A549 (cell line): Measurements from ENCODE around the gene CSMD2.

Experiments used
- CEBPB ChIP-seq, 2 experiments: fragments of >200 bp in 1 of 2; sonication (Bioruptor Twin) in 1 of 2; formaldehyde crosslinking in 1 of 2; IDR thresholded peaks; 2 replicates each; pipeline ENCODE4 v1.6.1; 2012 to 2016
- CTCF ChIP-seq: fragments of >200 bp; sonication (Bioruptor Twin); formaldehyde crosslinking; IDR thresholded peaks from 3 replicates; pipeline ENCODE4 v1.5.1; 2016
- EP300 ChIP-seq, 2 experiments: fragments of >200 bp; sonication (Bioruptor Twin); formaldehyde crosslinking; IDR thresholded peaks; 2 replicates in 1 of 2; 3 replicates in 1 of 2; pipeline ENCODE4 v1.6.1; 2016 to 2017
- JUNB ChIP-seq: fragments of >200 bp; sonication (Bioruptor Twin); formaldehyde crosslinking; IDR thresholded peaks from 2 replicates; pipeline ENCODE4 v1.6.1; 2016
- MAX ChIP-seq: IDR thresholded peaks from 2 replicates; pipeline ENCODE4 v1.6.1; 2012
- POLR2A ChIP-seq: IDR thresholded peaks from 2 replicates; pipeline ENCODE4 v1.6.1; 2012; ENCODE audit warnings: mild to moderate bottlenecking, low read length
- RAD21 ChIP-seq, 2 experiments: fragments of >200 bp in 1 of 2; sonication (Bioruptor Twin) in 1 of 2; formaldehyde crosslinking in 1 of 2; IDR thresholded peaks in 1 of 2; conservative IDR thresholded peaks in 1 of 2; 2 replicates in 1 of 2; 3 replicates in 1 of 2; pipeline ENCODE4 v1.6.1; 2012 to 2018; ENCODE audit warnings: inconsistent platforms in 1 of 2
- RCOR1 ChIP-seq: fragments of 150-350 bp; IDR thresholded peaks from 2 replicates; pipeline ENCODE4 v1.6.1; 2014; ENCODE audit warnings: antibody characterized with exemption, low read length, low read depth
- REST ChIP-seq: fragments of 200-600 bp; sonication (generic); IDR thresholded peaks from 2 replicates; pipeline ENCODE4 v1.6.1; 2016; ENCODE audit warnings: antibody characterized with exemption, mild to moderate bottlenecking, moderate library complexity

- TF ChIP-seq CTCF (no peak), POLR2A (no peak), EP300 (IDR thresholded peaks at IDR 0.05) (no peak), CEBPB (IDR thresholded peaks at IDR 0.05) (no peak), RCOR1 (no peak), JUNB (no peak), REST (no peak), RAD21 (conservative IDR thresholded peaks at IDR 0.05 in 1 of 2, IDR thresholded peaks at IDR 0.05 in 1 of 2) (no peak), MAX (no peak)
Measured at GRCh38 chr1:33743221-33743998, 421.6 kb downstream of the CSMD2 start.
